K562 (cell line): Measurements from ENCODE around the gene PPP1R14B. TPM values are rescaled to one million over a fixed set of nuclear protein-coding genes. Genes with fewer than 3 reads are reported as not detected.
A peak's percentile ranks its signal among the peaks of the same experiment; 100 is the strongest.

Experiments
- TAF1 ChIP-seq: IDR thresholded peaks from 2 replicates; pipeline ENCODE4 v1.6.1; 2011; ENCODE audit warnings: mild to moderate bottlenecking, low read length, moderate library complexity; ENCODE audit not compliant: insufficient read depth, control insufficient read depth, severe bottlenecking; ENCODE audit errors: extremely low read depth
- TAL1 ChIP-seq: fragments of 450-650 bp; IDR thresholded peaks from 2 replicates; pipeline ENCODE4 v1.6.1; 2016; ENCODE audit warnings: mild to moderate bottlenecking
- ZBTB7A ChIP-seq: IDR thresholded peaks from 2 replicates; pipeline ENCODE4 v1.6.1; 2011; ENCODE audit warnings: low read depth, mild to moderate bottlenecking, low read length, moderate library complexity, borderline replicate concordance; ENCODE audit not compliant: control insufficient read depth
- ZFPM2 ChIP-seq: fragments of 250-450 bp; sonication (Bioruptor Pico); IDR thresholded peaks from 2 replicates; pipeline ENCODE4 v1.5.1; 2022; ENCODE audit warnings: mild to moderate bottlenecking
- polyA plus RNA-seq, 8 experiments: library from polyadenylated mRNA; depleted of rRNA in 4 of 8; stranded (reverse) in 5 of 8; unstranded in 3 of 8; fragments of >200 nt; fragmentation: Nextera tagmentation in 2 of 8; fragmentation: Illumina TruSeq in 1 of 8; extraction: Ambion mirVana in 2 of 8; extraction: Trizol in 1 of 8; gene quantifications; 2 replicates each; pipeline versions ENCODE4 v1.2.1 to v1.2.3, GENCODE V29; 2011 to 2014; ENCODE audit warnings: inconsistent platforms in 1 of 8, missing spikeins in 1 of 8
- total RNA-seq, 7 experiments: library from RNA; depleted of rRNA in 6 of 7; stranded (reverse); fragments of >200 nt in 6 of 7; fragmentation: Illumina TruSeq in 2 of 7; extraction: Trizol in 2 of 7; gene quantifications; 2 replicates each; pipeline versions ENCODE4 v1.2.1 to v1.2.3, GENCODE V29; 2011 to 2021; ENCODE audit warnings: low replicate concordance in 1 of 7
- TF ChIP-seq, protein P1 (sequence below): fragments of 200-600 bp; sonication (generic); IDR thresholded peaks from one replicate; pipeline ENCODE4 v1.6.1; 2012; ENCODE audit warnings: mild to moderate bottlenecking, low read depth, low read length, inconsistent platforms
- TF ChIP-seq, protein P2 (sequence below): fragments of 450-650 bp; IDR thresholded peaks from 2 replicates; pipeline ENCODE4 v1.6.1; 2016; ENCODE audit warnings: borderline replicate concordance

Gene PPP1R14B
- total and polyA plus RNA-seq, 9 of the 15 experiments (the other 6 are each of a cell fraction or from before 2014, with no cell fraction given) = 7.7 to 566 (median 212) TPM

DNA sequence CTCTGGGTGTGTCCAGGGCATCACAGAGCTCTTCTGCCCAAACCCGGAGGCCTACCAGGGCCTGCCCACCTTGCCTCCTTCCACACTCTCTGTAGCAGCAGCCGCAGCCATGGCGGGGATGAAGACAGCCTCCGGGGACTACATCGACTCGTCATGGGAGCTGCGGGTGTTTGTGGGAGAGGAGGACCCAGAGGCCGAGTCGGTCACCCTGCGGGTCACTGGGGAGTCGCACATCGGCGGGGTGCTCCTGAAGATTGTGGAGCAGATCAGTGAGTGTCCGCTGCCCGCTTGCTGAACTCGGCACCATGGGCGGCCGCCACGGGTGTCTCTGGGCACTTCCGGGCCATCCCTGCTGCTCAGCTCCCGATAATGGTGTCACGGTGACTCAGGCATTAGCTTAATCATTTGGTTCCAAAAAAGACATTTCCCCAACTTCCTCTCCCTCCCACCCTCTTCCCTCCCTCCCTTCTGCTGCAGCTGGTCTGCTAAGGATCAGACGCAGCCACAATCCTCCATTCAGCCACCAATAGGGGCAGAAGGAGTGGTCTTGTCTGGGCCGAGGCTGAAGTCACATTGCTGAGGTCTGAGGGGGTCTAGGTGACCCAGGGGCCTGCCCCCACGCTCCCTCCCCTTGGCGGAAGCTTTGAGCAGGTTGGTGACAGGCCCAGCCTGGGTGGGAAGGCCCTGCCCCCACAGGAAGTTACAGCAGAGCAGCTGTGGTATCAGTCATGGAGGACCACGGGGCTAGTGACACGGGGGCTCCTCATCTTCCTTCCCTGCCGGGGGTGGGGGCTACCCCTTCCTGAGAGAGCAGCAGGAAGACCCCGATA lies 39.3 kb downstream of the PPP1R14B start (continued):
- TF ChIP-seq TAF1 (peak; percentile 86), ZFPM2 (CRISPR knock-in tag) (no peak), ZBTB7A (peak; percentile 99), TAL1 (peak; percentile 42)
- TF ChIP-seq, protein P1, sequence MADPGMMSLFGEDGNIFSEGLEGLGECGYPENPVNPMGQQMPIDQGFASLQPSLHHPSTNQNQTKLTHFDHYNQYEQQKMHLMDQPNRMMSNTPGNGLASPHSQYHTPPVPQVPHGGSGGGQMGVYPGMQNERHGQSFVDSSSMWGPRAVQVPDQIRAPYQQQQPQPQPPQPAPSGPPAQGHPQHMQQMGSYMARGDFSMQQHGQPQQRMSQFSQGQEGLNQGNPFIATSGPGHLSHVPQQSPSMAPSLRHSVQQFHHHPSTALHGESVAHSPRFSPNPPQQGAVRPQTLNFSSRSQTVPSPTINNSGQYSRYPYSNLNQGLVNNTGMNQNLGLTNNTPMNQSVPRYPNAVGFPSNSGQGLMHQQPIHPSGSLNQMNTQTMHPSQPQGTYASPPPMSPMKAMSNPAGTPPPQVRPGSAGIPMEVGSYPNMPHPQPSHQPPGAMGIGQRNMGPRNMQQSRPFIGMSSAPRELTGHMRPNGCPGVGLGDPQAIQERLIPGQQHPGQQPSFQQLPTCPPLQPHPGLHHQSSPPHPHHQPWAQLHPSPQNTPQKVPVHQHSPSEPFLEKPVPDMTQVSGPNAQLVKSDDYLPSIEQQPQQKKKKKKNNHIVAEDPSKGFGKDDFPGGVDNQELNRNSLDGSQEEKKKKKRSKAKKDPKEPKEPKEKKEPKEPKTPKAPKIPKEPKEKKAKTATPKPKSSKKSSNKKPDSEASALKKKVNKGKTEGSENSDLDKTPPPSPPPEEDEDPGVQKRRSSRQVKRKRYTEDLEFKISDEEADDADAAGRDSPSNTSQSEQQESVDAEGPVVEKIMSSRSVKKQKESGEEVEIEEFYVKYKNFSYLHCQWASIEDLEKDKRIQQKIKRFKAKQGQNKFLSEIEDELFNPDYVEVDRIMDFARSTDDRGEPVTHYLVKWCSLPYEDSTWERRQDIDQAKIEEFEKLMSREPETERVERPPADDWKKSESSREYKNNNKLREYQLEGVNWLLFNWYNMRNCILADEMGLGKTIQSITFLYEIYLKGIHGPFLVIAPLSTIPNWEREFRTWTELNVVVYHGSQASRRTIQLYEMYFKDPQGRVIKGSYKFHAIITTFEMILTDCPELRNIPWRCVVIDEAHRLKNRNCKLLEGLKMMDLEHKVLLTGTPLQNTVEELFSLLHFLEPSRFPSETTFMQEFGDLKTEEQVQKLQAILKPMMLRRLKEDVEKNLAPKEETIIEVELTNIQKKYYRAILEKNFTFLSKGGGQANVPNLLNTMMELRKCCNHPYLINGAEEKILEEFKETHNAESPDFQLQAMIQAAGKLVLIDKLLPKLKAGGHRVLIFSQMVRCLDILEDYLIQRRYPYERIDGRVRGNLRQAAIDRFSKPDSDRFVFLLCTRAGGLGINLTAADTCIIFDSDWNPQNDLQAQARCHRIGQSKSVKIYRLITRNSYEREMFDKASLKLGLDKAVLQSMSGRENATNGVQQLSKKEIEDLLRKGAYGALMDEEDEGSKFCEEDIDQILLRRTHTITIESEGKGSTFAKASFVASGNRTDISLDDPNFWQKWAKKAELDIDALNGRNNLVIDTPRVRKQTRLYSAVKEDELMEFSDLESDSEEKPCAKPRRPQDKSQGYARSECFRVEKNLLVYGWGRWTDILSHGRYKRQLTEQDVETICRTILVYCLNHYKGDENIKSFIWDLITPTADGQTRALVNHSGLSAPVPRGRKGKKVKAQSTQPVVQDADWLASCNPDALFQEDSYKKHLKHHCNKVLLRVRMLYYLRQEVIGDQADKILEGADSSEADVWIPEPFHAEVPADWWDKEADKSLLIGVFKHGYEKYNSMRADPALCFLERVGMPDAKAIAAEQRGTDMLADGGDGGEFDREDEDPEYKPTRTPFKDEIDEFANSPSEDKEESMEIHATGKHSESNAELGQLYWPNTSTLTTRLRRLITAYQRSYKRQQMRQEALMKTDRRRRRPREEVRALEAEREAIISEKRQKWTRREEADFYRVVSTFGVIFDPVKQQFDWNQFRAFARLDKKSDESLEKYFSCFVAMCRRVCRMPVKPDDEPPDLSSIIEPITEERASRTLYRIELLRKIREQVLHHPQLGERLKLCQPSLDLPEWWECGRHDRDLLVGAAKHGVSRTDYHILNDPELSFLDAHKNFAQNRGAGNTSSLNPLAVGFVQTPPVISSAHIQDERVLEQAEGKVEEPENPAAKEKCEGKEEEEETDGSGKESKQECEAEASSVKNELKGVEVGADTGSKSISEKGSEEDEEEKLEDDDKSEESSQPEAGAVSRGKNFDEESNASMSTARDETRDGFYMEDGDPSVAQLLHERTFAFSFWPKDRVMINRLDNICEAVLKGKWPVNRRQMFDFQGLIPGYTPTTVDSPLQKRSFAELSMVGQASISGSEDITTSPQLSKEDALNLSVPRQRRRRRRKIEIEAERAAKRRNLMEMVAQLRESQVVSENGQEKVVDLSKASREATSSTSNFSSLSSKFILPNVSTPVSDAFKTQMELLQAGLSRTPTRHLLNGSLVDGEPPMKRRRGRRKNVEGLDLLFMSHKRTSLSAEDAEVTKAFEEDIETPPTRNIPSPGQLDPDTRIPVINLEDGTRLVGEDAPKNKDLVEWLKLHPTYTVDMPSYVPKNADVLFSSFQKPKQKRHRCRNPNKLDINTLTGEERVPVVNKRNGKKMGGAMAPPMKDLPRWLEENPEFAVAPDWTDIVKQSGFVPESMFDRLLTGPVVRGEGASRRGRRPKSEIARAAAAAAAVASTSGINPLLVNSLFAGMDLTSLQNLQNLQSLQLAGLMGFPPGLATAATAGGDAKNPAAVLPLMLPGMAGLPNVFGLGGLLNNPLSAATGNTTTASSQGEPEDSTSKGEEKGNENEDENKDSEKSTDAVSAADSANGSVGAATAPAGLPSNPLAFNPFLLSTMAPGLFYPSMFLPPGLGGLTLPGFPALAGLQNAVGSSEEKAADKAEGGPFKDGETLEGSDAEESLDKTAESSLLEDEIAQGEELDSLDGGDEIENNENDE = no peak
- TF ChIP-seq, protein P2, sequence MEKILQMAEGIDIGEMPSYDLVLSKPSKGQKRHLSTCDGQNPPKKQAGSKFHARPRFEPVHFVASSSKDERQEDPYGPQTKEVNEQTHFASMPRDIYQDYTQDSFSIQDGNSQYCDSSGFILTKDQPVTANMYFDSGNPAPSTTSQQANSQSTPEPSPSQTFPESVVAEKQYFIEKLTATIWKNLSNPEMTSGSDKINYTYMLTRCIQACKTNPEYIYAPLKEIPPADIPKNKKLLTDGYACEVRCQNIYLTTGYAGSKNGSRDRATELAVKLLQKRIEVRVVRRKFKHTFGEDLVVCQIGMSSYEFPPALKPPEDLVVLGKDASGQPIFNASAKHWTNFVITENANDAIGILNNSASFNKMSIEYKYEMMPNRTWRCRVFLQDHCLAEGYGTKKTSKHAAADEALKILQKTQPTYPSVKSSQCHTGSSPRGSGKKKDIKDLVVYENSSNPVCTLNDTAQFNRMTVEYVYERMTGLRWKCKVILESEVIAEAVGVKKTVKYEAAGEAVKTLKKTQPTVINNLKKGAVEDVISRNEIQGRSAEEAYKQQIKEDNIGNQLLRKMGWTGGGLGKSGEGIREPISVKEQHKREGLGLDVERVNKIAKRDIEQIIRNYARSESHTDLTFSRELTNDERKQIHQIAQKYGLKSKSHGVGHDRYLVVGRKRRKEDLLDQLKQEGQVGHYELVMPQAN = peak; percentile 81
